ENCODE results near the gene PCP4L1.

DNA sequence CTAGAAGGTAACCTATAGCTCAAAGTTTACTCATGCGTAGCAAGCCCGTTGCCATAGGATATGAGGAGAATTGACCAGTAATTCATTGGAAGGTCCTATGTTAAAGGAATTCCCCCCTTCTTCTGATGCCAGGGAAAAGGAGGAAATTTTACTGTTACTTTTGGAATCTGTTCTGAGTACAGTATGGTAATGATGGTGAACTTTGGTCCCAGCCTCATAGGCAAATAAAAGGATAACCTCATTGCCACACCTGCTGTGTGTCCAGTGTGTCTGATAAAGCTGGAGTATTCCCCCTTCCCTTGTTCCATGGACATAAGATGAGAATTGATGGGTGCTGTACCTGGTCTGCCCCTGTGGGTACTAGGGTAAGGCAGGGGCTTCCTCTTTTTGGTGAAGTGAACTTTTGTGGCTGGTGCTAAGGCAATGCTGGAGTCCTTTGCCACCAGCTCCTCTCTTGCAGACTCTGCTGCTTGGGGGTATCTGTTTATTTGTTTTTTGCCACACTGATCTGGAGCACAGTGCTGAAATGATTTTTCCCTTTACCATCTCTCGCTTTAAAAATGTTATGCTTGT is 29.0 kb downstream of the PCP4L1 start:
- TF ChIP-seq, protein P1, sequence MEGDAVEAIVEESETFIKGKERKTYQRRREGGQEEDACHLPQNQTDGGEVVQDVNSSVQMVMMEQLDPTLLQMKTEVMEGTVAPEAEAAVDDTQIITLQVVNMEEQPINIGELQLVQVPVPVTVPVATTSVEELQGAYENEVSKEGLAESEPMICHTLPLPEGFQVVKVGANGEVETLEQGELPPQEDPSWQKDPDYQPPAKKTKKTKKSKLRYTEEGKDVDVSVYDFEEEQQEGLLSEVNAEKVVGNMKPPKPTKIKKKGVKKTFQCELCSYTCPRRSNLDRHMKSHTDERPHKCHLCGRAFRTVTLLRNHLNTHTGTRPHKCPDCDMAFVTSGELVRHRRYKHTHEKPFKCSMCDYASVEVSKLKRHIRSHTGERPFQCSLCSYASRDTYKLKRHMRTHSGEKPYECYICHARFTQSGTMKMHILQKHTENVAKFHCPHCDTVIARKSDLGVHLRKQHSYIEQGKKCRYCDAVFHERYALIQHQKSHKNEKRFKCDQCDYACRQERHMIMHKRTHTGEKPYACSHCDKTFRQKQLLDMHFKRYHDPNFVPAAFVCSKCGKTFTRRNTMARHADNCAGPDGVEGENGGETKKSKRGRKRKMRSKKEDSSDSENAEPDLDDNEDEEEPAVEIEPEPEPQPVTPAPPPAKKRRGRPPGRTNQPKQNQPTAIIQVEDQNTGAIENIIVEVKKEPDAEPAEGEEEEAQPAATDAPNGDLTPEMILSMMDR (IDR thresholded peaks at IDR 0.05), result no peak
- TF ChIP-seq EP300 (IDR thresholded peaks at IDR 0.05), result no peak
- no peak for TF ChIP-seq POLR2A (IDR thresholded peaks at IDR 0.05)

Measured in ovary (tissue), 3 donors.